A549 (cell line): ENCODE results near the gene TM2D3.

Experiments used
- CHD2 ChIP-seq: fragments of 150-350 bp; IDR thresholded peaks from 2 replicates; pipeline ENCODE4 v1.6.1; 2014; ENCODE audit warnings: low read length; ENCODE audit not compliant: partially characterized antibody
- JUN ChIP-seq, 2 experiments: fragments of >200 bp; sonication (Bioruptor Twin); formaldehyde crosslinking; IDR thresholded peaks; 2 replicates in 1 of 2; 3 replicates in 1 of 2; pipeline ENCODE4 v1.6.1; 2016 to 2017
- POLR2A ChIP-seq: IDR thresholded peaks from 2 replicates; pipeline ENCODE4 v1.6.1; 2012; ENCODE audit warnings: mild to moderate bottlenecking, low read length
- TF ChIP-seq, protein P1 (sequence below): fragments of >200 bp; sonication (Bioruptor Twin); formaldehyde crosslinking; IDR thresholded peaks from 3 replicates; pipeline ENCODE4 v1.5.1; 2016

GRCh38 chr15:101602801-101603200, 49.4 kb downstream of the TM2D3 start:
- TF ChIP-seq POLR2A (0 out of 2 replicates have a peak, but pooled peaks have one; percentile 4), CHD2 (no peak), JUN (IDR thresholded peaks at IDR 0.05) (no peak)
- TF ChIP-seq, protein P1, sequence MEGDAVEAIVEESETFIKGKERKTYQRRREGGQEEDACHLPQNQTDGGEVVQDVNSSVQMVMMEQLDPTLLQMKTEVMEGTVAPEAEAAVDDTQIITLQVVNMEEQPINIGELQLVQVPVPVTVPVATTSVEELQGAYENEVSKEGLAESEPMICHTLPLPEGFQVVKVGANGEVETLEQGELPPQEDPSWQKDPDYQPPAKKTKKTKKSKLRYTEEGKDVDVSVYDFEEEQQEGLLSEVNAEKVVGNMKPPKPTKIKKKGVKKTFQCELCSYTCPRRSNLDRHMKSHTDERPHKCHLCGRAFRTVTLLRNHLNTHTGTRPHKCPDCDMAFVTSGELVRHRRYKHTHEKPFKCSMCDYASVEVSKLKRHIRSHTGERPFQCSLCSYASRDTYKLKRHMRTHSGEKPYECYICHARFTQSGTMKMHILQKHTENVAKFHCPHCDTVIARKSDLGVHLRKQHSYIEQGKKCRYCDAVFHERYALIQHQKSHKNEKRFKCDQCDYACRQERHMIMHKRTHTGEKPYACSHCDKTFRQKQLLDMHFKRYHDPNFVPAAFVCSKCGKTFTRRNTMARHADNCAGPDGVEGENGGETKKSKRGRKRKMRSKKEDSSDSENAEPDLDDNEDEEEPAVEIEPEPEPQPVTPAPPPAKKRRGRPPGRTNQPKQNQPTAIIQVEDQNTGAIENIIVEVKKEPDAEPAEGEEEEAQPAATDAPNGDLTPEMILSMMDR: no peak
